Kidney epithelial cell (primary cell): ENCODE data around the gene FGF22. TPM values are rescaled to one million over a fixed set of nuclear protein-coding genes. Genes with fewer than 3 reads are reported as not detected.
A peak's percentile ranks its signal among the peaks of the same experiment; 100 is the strongest.

Source experiments
- DNase-seq: peaks from one replicate; pipeline ENCODE4 v3.0.0-alpha.2; 2010; ENCODE audit warnings: low read depth
- H3K27me3 ChIP-seq: 2 replicates; pipeline ENCODE4 v1.6.0; 2011; ENCODE audit warnings: low read length; ENCODE audit not compliant: control insufficient read depth, insufficient read depth
- H3K36me3 ChIP-seq: 2 replicates; pipeline ENCODE4 v1.5.1; 2011; ENCODE audit warnings: low read length; ENCODE audit not compliant: control insufficient read depth, insufficient read depth
- H3K4me3 ChIP-seq: 2 replicates; pipeline ENCODE4 v1.5.1; 2011; ENCODE audit warnings: low read depth, mild to moderate bottlenecking, control low read depth, low read length
- total RNA-seq: library from RNA; depleted of rRNA; stranded (reverse); fragments of >200 nt; gene quantifications from 2 replicates; pipeline ENCODE4 v1.2.3, GENCODE V29; 2015
- TF ChIP-seq, protein P1 (sequence below): IDR thresholded peaks from 2 replicates; pipeline ENCODE4 v1.5.1; 2011; ENCODE audit warnings: mild to moderate bottlenecking, moderate library complexity, low read length, control low read depth, inconsistent platforms; ENCODE audit not compliant: insufficient read depth, poor library complexity, severe bottlenecking

Gene FGF22
- total RNA-seq, 1 donor from 2014 or later = not detected

GRCh38 chr19:677601-678436 is 38.1 kb downstream of the FGF22 start:
- H3K4me3 ChIP-seq = peak overlapping the region; percentile 60
- DNase-seq = no peak
- TF ChIP-seq, protein P1, sequence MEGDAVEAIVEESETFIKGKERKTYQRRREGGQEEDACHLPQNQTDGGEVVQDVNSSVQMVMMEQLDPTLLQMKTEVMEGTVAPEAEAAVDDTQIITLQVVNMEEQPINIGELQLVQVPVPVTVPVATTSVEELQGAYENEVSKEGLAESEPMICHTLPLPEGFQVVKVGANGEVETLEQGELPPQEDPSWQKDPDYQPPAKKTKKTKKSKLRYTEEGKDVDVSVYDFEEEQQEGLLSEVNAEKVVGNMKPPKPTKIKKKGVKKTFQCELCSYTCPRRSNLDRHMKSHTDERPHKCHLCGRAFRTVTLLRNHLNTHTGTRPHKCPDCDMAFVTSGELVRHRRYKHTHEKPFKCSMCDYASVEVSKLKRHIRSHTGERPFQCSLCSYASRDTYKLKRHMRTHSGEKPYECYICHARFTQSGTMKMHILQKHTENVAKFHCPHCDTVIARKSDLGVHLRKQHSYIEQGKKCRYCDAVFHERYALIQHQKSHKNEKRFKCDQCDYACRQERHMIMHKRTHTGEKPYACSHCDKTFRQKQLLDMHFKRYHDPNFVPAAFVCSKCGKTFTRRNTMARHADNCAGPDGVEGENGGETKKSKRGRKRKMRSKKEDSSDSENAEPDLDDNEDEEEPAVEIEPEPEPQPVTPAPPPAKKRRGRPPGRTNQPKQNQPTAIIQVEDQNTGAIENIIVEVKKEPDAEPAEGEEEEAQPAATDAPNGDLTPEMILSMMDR = no peak
- H3K36me3 ChIP-seq = peaks cover 2% of the 10 kb centered on the region
- H3K27me3 ChIP-seq = no peaks in the 10 kb centered on the region

GRCh38 chr19:678791-679388 is 39.2 kb downstream of the FGF22 start:
- H3K4me3 ChIP-seq = peak overlapping the region; percentile 45
- DNase-seq = no peak

DNA sequence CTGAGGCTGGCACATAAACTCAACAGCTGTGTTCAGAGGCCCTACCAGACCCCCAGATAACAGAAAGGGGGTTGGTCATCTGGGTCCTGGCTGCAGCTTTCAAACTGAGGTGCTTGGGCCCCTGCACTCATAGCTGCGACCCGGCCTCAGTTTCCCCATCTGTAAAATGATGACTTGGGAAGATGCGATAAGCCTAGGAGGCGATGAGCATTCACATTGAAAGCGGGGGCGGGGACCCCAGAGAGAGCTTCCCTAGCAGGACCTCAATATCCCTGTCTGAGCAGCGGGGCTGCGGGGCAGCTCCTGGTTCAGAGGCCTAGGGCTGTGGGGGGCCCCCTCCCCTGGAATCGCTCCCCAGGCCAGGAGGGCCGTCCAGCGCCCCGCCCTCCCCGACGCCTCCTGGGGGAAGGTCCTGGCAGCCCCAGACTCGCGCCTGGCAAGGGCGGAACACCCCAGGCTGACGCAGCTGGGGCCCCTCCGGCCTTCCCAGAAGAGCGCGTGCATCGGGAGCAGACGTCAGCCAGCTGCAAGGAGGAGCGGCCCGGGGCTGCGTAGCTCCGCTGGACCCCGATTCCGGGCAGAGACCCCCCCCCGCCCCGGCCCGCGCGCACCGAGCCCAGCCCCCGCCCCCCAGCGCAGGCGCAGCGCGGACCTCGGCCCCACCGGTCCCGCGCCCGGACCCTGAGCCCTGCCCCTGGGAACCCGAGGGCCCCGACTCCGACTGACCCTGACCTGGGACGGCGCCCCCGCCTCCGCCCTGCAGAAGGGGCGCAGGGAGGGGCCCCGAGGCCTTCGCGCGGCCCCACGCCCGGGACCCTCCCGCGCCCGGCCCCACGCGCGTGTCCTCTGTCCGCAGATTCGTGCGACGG is 40.0 kb downstream of the FGF22 start:
- no peaks in the 10 kb centered on the region for H3K27me3 ChIP-seq
- peaks cover 4% of the 10 kb centered on the region for H3K36me3 ChIP-seq
- DNase-seq = no peak
- peak overlapping the region; percentile 45 for H3K4me3 ChIP-seq
- TF ChIP-seq, protein P1 = no peak

More at GRCh38 chr19:678791-679388, 39.2 kb downstream of the FGF22 start:
- H3K36me3 ChIP-seq = peaks cover 4% of the 10 kb centered on the region
- TF ChIP-seq, protein P1 = no peak
- H3K27me3 ChIP-seq = no peaks in the 10 kb centered on the region

GRCh38 chr19:680287-681028 is 40.8 kb downstream of the FGF22 start:
- Histone ChIP-seq H3K4me3 (peak overlapping the region; percentile 45), H3K27me3 (no peaks in the 10 kb centered on the region), H3K36me3 (peaks cover 4% of the 10 kb centered on the region)
- TF ChIP-seq, protein P1 = no peak
- DNase-seq = peak; percentile 86

GRCh38 chr19:681029-682019 is 41.6 kb downstream of the FGF22 start:
- peaks cover 4% of the 10 kb centered on the region for H3K36me3 ChIP-seq
- no peaks in the 10 kb centered on the region for H3K27me3 ChIP-seq
- H3K4me3 ChIP-seq = peak overlapping the region; percentile 42
- DNase-seq = no peak
- TF ChIP-seq, protein P1 = no peak
